OCI-LY3 (cell line): Measurements from ENCODE around the gene FGF19.

Source experiments
- H2AFZ ChIP-seq: fragments of 200-600, 300-600 bp; shearing (Covaris generic); 2 replicates; pipeline ENCODE4 v1.6.0; 2014; ENCODE audit warnings: antibody characterized with exemption, low read depth, low read length
- H3K27ac ChIP-seq: fragments of 200-600, 300-600 bp; sonication (generic); 2 replicates; pipeline ENCODE4 v1.5.1; 2014; ENCODE audit warnings: mild to moderate bottlenecking, low read length, moderate library complexity, mixed read lengths
- H3K27me3 ChIP-seq: fragments of 200-600, 300-600 bp; sonication (generic); 2 replicates; pipeline ENCODE4 v1.6.1; 2014; ENCODE audit warnings: low read depth, low read length, mixed read lengths
- H3K36me3 ChIP-seq: fragments of 200-600, 300-600 bp; sonication (generic); replicated peaks from 2 replicates; pipeline ENCODE3; 2014; ENCODE audit warnings: low read depth, low read length, mixed read lengths
- H3K4me1 ChIP-seq: fragments of 300-600, 200-600 bp; sonication (generic); 2 replicates; pipeline ENCODE4 v1.6.1; 2014; ENCODE audit warnings: low read length, mixed read lengths
- H3K4me2 ChIP-seq: fragments of 200-600, 300-600 bp; sonication (generic); 2 replicates; pipeline ENCODE4 v1.6.1; 2014; ENCODE audit warnings: low read length, mixed read lengths
- H3K4me3 ChIP-seq: fragments of 300-600, 200-600 bp; sonication (generic); 2 replicates; pipeline ENCODE4 v1.5.1; 2014; ENCODE audit warnings: antibody characterized with exemption, mild to moderate bottlenecking, low read length, moderate library complexity
- H3K79me2 ChIP-seq: fragments of 300-600, 200-600 bp; shearing (Covaris generic); 2 replicates; pipeline ENCODE4 v1.6.1; 2014; ENCODE audit warnings: mild to moderate bottlenecking, low read length, mixed read lengths
- H3K9ac ChIP-seq: fragments of 300-600, 200-600 bp; shearing (Covaris generic); 2 replicates; pipeline ENCODE4 v1.6.0; 2014; ENCODE audit warnings: mild to moderate bottlenecking, low read length, moderate library complexity
- H3K9me3 ChIP-seq: fragments of 200-600, 300-600 bp; shearing (Covaris generic); 2 replicates; pipeline ENCODE4 v1.6.1; 2014; ENCODE audit warnings: low read length, mixed read lengths; ENCODE audit not compliant: insufficient read depth
- H4K20me1 ChIP-seq: fragments of 200-600, 300-600 bp; sonication (generic); 2 replicates; pipeline ENCODE4 v1.6.1; 2016; ENCODE audit warnings: low read length, mixed read lengths; ENCODE audit not compliant: insufficient read depth
- EZH2phosphoT487 ChIP-seq: fragments of 200-600 bp; shearing (Covaris generic); IDR thresholded peaks from 2 replicates; pipeline ENCODE4 v1.6.1; 2018; ENCODE audit warnings: antibody characterized with exemption, mixed run types, low read depth
- TF ChIP-seq, protein P1 (sequence below): fragments of 200-600, 300-600 bp; sonication (generic); IDR thresholded peaks from 2 replicates; pipeline ENCODE4 v1.5.1; 2014; ENCODE audit warnings: antibody characterized with exemption, low read length, low read depth

Gene FGF19

DNA sequence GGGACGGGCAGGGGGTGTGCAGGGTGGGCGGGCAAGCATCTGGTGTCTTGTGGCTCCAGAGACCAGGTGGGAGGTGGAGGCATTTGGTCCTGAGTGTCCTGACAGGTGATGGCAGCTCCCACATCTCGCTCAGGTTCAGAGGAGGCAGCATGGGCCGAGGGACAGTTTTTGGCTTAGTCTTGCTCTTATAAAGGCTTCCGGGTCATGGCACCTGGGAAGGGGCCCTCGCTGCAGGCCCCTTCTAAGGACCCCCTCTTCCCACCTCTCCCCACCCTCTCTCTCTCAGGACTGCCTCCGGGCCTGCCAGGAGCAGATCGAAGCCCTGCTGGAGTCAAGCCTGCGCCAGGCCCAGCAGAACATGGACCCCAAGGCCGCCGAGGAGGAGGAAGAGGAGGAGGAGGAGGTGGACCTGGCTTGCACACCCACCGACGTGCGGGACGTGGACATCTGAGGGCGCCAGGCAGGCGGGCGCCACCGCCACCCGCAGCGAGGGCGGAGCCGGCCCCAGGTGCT, 52.9 kb downstream of the FGF19 start:
- Histone ChIP-seq H3K79me2 (0 out of 2 replicates have a peak, but pooled peaks cover 10% of the 10 kb centered on the region), H3K27me3 (no peaks in the 10 kb centered on the region), H3K36me3 (peaks cover 58% of the 10 kb centered on the region), H3K4me2 (no peak overlapping the region), H3K9me3 (no peaks in the 10 kb centered on the region), H3K4me3 (no peak overlapping the region), H3K4me1 (no peaks in the 10 kb centered on the region), H2AFZ (no peak overlapping the region), H3K9ac (no peak overlapping the region), H4K20me1 (peaks cover 4% of the 10 kb centered on the region; the same call in 1 of the 2 replicates), H3K27ac (no peak overlapping the region)
- no peak for TF ChIP-seq EZH2phosphoT487
- TF ChIP-seq, protein P1, sequence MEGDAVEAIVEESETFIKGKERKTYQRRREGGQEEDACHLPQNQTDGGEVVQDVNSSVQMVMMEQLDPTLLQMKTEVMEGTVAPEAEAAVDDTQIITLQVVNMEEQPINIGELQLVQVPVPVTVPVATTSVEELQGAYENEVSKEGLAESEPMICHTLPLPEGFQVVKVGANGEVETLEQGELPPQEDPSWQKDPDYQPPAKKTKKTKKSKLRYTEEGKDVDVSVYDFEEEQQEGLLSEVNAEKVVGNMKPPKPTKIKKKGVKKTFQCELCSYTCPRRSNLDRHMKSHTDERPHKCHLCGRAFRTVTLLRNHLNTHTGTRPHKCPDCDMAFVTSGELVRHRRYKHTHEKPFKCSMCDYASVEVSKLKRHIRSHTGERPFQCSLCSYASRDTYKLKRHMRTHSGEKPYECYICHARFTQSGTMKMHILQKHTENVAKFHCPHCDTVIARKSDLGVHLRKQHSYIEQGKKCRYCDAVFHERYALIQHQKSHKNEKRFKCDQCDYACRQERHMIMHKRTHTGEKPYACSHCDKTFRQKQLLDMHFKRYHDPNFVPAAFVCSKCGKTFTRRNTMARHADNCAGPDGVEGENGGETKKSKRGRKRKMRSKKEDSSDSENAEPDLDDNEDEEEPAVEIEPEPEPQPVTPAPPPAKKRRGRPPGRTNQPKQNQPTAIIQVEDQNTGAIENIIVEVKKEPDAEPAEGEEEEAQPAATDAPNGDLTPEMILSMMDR = no peak

DNA sequence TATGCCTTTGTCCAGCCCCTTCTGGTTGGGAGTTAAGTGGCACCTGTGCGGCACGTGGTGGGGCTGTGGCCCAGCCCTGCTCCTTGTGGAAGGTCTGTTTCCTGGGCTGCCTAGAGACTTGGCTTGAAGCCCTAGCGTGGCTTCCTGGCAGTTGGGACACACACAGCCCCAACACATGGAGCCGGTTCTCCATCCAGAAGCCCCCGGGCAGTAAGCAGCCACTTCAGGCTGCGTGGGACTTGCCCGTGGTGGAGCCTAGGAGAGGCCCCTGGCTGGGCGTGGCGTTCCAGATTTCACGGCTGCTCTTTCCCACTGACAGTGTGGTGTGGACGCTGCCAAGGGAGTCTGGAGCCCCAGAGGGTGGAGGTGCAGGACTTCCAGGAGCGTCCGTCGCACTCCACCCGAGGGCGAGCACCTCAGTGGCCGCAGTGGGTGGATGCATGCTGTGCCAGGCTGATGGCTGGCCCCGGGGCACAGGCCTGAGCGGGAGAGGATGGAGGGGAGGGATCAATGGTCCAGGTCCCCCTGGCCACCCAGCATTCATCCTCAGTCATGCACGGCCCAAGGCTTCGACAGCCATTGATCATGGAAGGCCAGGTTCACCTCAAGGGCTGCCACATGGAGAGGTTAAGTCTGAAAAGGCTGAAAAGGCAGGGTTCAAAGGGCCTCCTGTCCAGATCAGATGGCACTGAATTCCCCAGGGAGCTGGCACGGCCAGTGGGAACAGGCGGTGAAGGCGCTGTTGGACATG, 53.6 kb downstream of the FGF19 start:
- Histone ChIP-seq H3K27me3 (no peaks in the 10 kb centered on the region), H3K79me2 (0 out of 2 replicates have a peak, but pooled peaks cover 10% of the 10 kb centered on the region), H3K36me3 (peaks cover 64% of the 10 kb centered on the region), H3K4me3 (no peak overlapping the region), H3K4me2 (no peak overlapping the region), H3K4me1 (no peaks in the 10 kb centered on the region), H3K9me3 (no peaks in the 10 kb centered on the region), H2AFZ (no peak overlapping the region), H3K27ac (no peak overlapping the region), H3K9ac (no peak overlapping the region), H4K20me1 (peaks cover 6% of the 10 kb centered on the region)
- TF ChIP-seq, protein P1 = no peak
- no peak for TF ChIP-seq EZH2phosphoT487

DNA sequence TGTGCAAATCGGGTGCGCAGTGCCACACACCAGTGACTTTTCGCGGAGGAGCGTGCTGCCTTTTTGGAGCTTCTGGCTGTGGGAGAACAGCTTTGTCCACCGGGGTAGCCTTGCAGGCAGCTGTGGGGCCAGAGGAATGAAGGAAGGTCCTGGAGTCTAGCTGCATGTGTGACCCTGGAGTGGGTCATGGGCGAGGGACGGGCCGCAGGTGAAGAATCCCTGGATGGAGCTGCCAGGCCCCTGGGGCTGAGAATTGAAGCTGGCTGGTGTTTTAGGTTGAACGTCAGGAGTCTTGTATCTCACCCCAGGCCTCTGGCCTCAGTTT, 54.3 kb downstream of the FGF19 start:
- H3K9me3 ChIP-seq = no peaks in the 10 kb centered on the region
- H3K9ac ChIP-seq = no peak overlapping the region
- H2AFZ ChIP-seq = no peak overlapping the region
- no peak overlapping the region for H3K4me3 ChIP-seq
- no peak overlapping the region for H3K4me2 ChIP-seq
- H3K27me3 ChIP-seq = no peaks in the 10 kb centered on the region
- no peak for TF ChIP-seq EZH2phosphoT487
- TF ChIP-seq, protein P1 = no peak
- peaks cover 70% of the 10 kb centered on the region for H3K36me3 ChIP-seq
- no peak overlapping the region for H3K27ac ChIP-seq
- 0 out of 2 replicates have a peak, but pooled peaks cover 12% of the 10 kb centered on the region for H3K79me2 ChIP-seq
- H4K20me1 ChIP-seq = peaks cover 7% of the 10 kb centered on the region
- H3K4me1 ChIP-seq = no peaks in the 10 kb centered on the region

DNA sequence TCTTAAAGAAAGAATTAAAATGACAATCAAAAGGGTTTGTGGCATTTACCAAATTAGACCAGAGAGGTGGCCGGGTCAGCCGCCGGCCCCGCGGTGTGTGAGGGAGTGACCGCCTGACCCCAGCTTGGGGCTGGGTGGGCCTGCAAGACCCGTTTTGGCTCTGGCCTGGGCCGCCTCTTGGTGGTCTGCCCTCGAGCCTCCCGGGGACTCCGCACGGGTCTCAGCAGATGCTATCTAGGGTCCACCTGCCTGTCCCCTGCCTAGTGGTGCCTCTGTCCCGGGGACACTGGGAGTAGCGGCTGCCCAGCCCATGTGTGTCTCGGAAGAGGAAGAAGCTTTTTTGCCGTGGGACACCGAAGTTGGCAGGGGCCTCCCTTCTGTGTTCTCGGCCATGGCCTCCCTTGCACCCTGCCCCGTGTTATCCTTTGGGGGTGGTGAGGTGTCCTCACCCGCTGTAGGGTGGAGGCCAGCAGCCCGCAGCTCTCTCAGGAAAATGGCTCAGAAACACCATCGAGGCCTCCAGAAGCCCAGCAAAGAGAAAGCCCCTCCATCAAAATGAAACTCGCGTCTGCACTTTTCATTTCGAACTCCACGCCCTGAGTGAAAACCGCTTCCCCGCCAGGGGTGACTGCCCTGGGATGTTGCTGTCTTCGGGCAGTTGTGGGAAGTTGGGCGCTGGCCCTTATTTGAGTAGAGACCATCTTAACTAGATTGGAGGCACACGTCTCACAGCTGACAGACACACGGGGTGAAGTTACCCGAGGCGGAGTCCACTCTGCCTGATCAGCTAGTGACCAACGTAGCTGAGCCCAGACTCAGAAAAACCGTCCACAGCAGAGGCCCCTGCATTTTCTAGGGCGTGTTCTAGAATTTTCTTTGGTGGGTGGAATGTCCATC, 54.9 kb downstream of the FGF19 start:
- H3K4me1 ChIP-seq = no peaks in the 10 kb centered on the region
- H2AFZ ChIP-seq = no peak overlapping the region
- peaks cover 76% of the 10 kb centered on the region for H3K36me3 ChIP-seq
- H3K9me3 ChIP-seq = no peaks in the 10 kb centered on the region
- H3K27me3 ChIP-seq = no peaks in the 10 kb centered on the region
- no peak overlapping the region for H3K9ac ChIP-seq
- peaks cover 18% of the 10 kb centered on the region for H3K79me2 ChIP-seq
- no peak overlapping the region for H3K4me3 ChIP-seq
- H4K20me1 ChIP-seq = peaks cover 10% of the 10 kb centered on the region
- no peak overlapping the region for H3K27ac ChIP-seq
- TF ChIP-seq, protein P1 = no peak
- no peak for TF ChIP-seq EZH2phosphoT487
- no peak overlapping the region for H3K4me2 ChIP-seq
